K562 (cell line): Measurements from ENCODE around the gene UHRF1. TPM values are rescaled to one million over a fixed set of nuclear protein-coding genes. Genes with fewer than 3 reads are reported as not detected.

ENCODE experiments used
- ADNP ChIP-seq: fragments of 200-800 bp; sonication (Bioruptor generic); IDR thresholded peaks from 2 replicates; pipeline ENCODE4 v1.6.1; 2016; ENCODE audit warnings: missing genetic modification characterization, missing compliant biosample characterization
- DPF2 ChIP-seq: fragments of 450-650 bp; IDR thresholded peaks from 2 replicates; pipeline ENCODE4 v1.6.1; 2016
- FOXK2 ChIP-seq, 2 experiments: fragments of 450-650 bp; IDR thresholded peaks in 1 of 2; conservative IDR thresholded peaks in 1 of 2; 2 replicates each; pipeline ENCODE4 v1.6.1; 2016; ENCODE audit warnings: low read depth in 2 of 2, mild to moderate bottlenecking in 1 of 2
- GABPB1 ChIP-seq: sonication (generic); formaldehyde crosslinking; IDR thresholded peaks from 2 replicates; pipeline ENCODE4 v1.8.0; 2022; ENCODE audit warnings: mild to moderate bottlenecking, missing genetic modification reagents
- JUND ChIP-seq, 2 experiments: IDR thresholded peaks; 2 replicates in 1 of 2; 3 replicates in 1 of 2; pipeline ENCODE4 v1.6.1; 2011; ENCODE audit warnings: borderline replicate concordance in 2 of 2, low read depth in 2 of 2, low read length in 2 of 2, improper control_type of control experiment in 1 of 2, missing biosample characterization in 1 of 2, missing genetic modification characterization in 1 of 2, missing genetic modification reagents in 1 of 2
- MAX ChIP-seq: sonication (generic); formaldehyde crosslinking; IDR thresholded peaks from 2 replicates; pipeline ENCODE4 v1.9.0; 2022; ENCODE audit warnings: mild to moderate bottlenecking, missing genetic modification reagents
- MYC ChIP-seq, 2 experiments: fragments of 250-450 bp in 1 of 2; sonication (Bioruptor Pico) in 1 of 2; IDR thresholded peaks; 2 replicates each; pipeline versions ENCODE4 v1.5.1 to v1.6.1; 2012 to 2021; ENCODE audit warnings: low read depth in 2 of 2, borderline replicate concordance in 1 of 2, improper control_type of control experiment in 1 of 2, low read length in 1 of 2, mild to moderate bottlenecking in 1 of 2, moderate library complexity in 1 of 2
- NEUROD1 ChIP-seq: fragments of 150-350 bp; IDR thresholded peaks from 2 replicates; pipeline ENCODE4 v1.6.1; 2014; ENCODE audit warnings: borderline replicate concordance, low read length, low read depth; ENCODE audit not compliant: partially characterized antibody
- PHF8 ChIP-seq: fragments of 200-600 bp; sonication (generic); IDR thresholded peaks from 2 replicates; pipeline ENCODE4 v1.6.1; 2012; ENCODE audit warnings: mixed run types, mild to moderate bottlenecking, inconsistent platforms, low read length, moderate library complexity, borderline replicate concordance
- POLR2A ChIP-seq: fragments of 450-650 bp; conservative IDR thresholded peaks from 2 replicates; pipeline ENCODE4 v1.6.1; 2016
- PTBP1 ChIP-seq: fragments of 200-400 bp; formaldehyde crosslinking; IDR thresholded peaks from 2 replicates; pipeline ENCODE4 v1.6.1; 2017; ENCODE audit warnings: low read depth, low read length
- PYGO2 ChIP-seq: fragments of 450-650 bp; IDR thresholded peaks from 2 replicates; pipeline ENCODE4 v1.6.1; 2016; ENCODE audit warnings: mild to moderate bottlenecking, missing genetic modification characterization, moderate library complexity, missing compliant biosample characterization
- RB1 ChIP-seq: fragments of 450-650 bp; IDR thresholded peaks from 2 replicates; pipeline ENCODE4 v1.6.1; 2017; ENCODE audit warnings: low read depth, mild to moderate bottlenecking
- TFAP4 ChIP-seq: sonication (generic); formaldehyde crosslinking; IDR thresholded peaks from 2 replicates; pipeline ENCODE4 v1.8.0; 2022; ENCODE audit warnings: missing genetic modification reagents, mild to moderate bottlenecking, moderate library complexity, borderline replicate concordance
- ZNF668 ChIP-seq: fragments of 250-450 bp; sonication (Bioruptor Pico); IDR thresholded peaks from 2 replicates; pipeline ENCODE4 v1.8.0; 2022; ENCODE audit warnings: mild to moderate bottlenecking, inconsistent platforms
- polyA plus RNA-seq, 8 experiments: library from polyadenylated mRNA; depleted of rRNA in 4 of 8; stranded (reverse) in 5 of 8; unstranded in 3 of 8; fragments of >200 nt; fragmentation: Nextera tagmentation in 2 of 8; fragmentation: Illumina TruSeq in 1 of 8; extraction: Ambion mirVana in 2 of 8; extraction: Trizol in 1 of 8; gene quantifications; 2 replicates each; pipeline versions ENCODE4 v1.2.1 to v1.2.3, GENCODE V29; 2011 to 2014; ENCODE audit warnings: inconsistent platforms in 1 of 8, missing spikeins in 1 of 8
- total RNA-seq, 7 experiments: library from RNA; depleted of rRNA in 6 of 7; stranded (reverse); fragments of >200 nt in 6 of 7; fragmentation: Illumina TruSeq in 2 of 7; extraction: Trizol in 2 of 7; gene quantifications; 2 replicates each; pipeline versions ENCODE4 v1.2.1 to v1.2.3, GENCODE V29; 2011 to 2021; ENCODE audit warnings: low replicate concordance in 1 of 7
- TF ChIP-seq, protein P1 (sequence below): sonication (generic); formaldehyde crosslinking; IDR thresholded peaks from 2 replicates; pipeline ENCODE4 v1.5.0; 2020; ENCODE audit warnings: missing genetic modification reagents
- TF ChIP-seq, protein P2 (sequence below), 2 experiments: fragments of 450-650 bp; IDR thresholded peaks; 2 replicates each; pipeline ENCODE4 v1.6.1; 2016
- TF ChIP-seq, protein P3 (sequence below): fragments of 250-450 bp; sonication (Bioruptor Pico); IDR thresholded peaks from 2 replicates; pipeline ENCODE4 v1.9.0; 2021; ENCODE audit warnings: mild to moderate bottlenecking, inconsistent platforms
- TF ChIP-seq, protein P4 (sequence below): fragments of 450-650 bp; IDR thresholded peaks from 2 replicates; pipeline ENCODE4 v1.6.1; 2016; ENCODE audit warnings: low read depth, mild to moderate bottlenecking, moderate library complexity

The UHRF1 gene
- total and polyA plus RNA-seq, 9 of the 15 experiments (the other 6 are each of a cell fraction or from before 2014, with no cell fraction given), result 6.0 to 101 (median 30.9) TPM

DNA sequence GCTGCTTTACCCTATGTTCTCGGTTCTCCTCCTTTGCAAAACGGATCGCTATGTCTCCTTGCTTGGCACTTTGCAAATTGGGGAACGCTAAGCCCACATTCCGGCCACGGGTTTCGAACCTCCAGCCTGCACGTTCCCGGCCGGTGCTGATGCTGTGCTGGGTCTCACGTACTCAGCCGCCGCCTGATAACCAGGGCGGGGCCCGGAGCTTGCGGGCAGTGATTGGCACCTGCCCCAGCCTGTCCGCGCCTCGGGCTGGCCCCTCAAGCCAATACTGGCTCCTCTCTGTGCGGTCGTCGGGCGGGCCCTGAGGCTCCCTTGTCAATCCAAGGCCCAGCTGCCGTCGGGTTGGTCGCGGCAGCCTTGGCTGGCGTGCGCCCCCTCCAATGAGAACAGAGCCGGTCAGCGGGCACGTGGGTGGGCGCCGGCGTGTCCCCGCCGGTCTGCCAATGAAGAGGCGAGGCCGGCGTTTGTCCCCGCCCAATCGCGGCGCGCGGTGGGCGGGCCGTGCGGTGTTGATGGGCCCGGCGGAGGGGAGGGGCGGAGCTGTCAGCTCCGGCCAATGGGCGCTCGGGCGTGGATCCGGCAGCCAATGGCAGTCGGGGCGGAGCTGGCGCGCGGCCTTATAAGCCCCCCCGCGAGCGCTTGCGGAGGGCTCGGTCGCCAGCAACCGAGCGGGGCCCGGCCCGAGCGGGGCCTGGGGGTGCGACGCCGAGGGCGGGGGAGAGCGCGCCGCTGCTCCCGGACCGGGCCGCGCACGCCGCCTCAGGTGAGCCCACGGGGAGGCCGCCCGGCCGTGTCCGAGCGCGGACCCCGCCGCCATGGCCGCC lies 59.4 kb downstream of the UHRF1 start, which contains the start of gene KDM4B (continued):
- no peak for TF ChIP-seq DPF2
- TF ChIP-seq MAX (CRISPR knock-in tag), result peak; percentile 83; the same call in 1 of the 2 replicates
- peak; percentile 91 for TF ChIP-seq TFAP4 (CRISPR knock-in tag)
- TF ChIP-seq GABPB1 (CRISPR knock-in tag), result peak; percentile 79
- TF ChIP-seq NEUROD1, result peak; percentile 98
- peak; percentile 54 for TF ChIP-seq RB1
- 0 out of 2 replicates have a peak, but pooled peaks have one; percentile 42 for TF ChIP-seq JUND (IDR thresholded peaks at IDR 0.05; ENCODE audit: borderline replicate concordance, low read depth, low read length)
- no peak; the same call in 2 of the 3 replicates for TF ChIP-seq JUND (tag; IDR thresholded peaks at IDR 0.05; ENCODE audit: borderline replicate concordance, low read depth, low read length)
- peak; percentile 64; the same call in 1 of the 2 replicates for TF ChIP-seq POLR2A
- TF ChIP-seq ADNP (tag), result peak; percentile 99
- TF ChIP-seq, protein P1, sequence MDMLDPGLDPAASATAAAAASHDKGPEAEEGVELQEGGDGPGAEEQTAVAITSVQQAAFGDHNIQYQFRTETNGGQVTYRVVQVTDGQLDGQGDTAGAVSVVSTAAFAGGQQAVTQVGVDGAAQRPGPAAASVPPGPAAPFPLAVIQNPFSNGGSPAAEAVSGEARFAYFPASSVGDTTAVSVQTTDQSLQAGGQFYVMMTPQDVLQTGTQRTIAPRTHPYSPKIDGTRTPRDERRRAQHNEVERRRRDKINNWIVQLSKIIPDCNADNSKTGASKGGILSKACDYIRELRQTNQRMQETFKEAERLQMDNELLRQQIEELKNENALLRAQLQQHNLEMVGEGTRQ, result peak; percentile 97
- peak; percentile 77 to 79 for TF ChIP-seq FOXK2 (conservative IDR thresholded peaks at IDR 0.05 in 1 of 2, IDR thresholded peaks at IDR 0.05 in 1 of 2; ENCODE audit: low read depth in 2 of 2)
- TF ChIP-seq PHF8, result peak; percentile 70; the same call in 1 of the 2 replicates
- TF ChIP-seq PTBP1, result no peak
- no peak for TF ChIP-seq PYGO2 (tag)
- TF ChIP-seq, protein P2, sequence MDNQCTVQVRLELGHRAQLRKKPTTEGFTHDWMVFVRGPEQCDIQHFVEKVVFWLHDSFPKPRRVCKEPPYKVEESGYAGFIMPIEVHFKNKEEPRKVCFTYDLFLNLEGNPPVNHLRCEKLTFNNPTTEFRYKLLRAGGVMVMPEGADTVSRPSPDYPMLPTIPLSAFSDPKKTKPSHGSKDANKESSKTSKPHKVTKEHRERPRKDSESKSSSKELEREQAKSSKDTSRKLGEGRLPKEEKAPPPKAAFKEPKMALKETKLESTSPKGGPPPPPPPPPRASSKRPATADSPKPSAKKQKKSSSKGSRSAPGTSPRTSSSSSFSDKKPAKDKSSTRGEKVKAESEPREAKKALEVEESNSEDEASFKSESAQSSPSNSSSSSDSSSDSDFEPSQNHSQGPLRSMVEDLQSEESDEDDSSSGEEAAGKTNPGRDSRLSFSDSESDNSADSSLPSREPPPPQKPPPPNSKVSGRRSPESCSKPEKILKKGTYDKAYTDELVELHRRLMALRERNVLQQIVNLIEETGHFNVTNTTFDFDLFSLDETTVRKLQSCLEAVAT (IDR thresholded peaks at IDR 0.05), result peak in 1 of 2 experiments; percentile 97; a peak in 2 of 4 replicates
- TF ChIP-seq, protein P3, sequence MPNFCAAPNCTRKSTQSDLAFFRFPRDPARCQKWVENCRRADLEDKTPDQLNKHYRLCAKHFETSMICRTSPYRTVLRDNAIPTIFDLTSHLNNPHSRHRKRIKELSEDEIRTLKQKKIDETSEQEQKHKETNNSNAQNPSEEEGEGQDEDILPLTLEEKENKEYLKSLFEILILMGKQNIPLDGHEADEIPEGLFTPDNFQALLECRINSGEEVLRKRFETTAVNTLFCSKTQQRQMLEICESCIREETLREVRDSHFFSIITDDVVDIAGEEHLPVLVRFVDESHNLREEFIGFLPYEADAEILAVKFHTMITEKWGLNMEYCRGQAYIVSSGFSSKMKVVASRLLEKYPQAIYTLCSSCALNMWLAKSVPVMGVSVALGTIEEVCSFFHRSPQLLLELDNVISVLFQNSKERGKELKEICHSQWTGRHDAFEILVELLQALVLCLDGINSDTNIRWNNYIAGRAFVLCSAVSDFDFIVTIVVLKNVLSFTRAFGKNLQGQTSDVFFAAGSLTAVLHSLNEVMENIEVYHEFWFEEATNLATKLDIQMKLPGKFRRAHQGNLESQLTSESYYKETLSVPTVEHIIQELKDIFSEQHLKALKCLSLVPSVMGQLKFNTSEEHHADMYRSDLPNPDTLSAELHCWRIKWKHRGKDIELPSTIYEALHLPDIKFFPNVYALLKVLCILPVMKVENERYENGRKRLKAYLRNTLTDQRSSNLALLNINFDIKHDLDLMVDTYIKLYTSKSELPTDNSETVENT (CRISPR knock-in tag), result peak; percentile 87
- TF ChIP-seq, protein P4, sequence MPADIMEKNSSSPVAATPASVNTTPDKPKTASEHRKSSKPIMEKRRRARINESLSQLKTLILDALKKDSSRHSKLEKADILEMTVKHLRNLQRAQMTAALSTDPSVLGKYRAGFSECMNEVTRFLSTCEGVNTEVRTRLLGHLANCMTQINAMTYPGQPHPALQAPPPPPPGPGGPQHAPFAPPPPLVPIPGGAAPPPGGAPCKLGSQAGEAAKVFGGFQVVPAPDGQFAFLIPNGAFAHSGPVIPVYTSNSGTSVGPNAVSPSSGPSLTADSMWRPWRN, result peak; percentile 78
- TF ChIP-seq MYC (IDR thresholded peaks at IDR 0.05; ENCODE audit: low read depth, low read length), result peak; percentile 82
- TF ChIP-seq MYC (CRISPR knock-in tag; IDR thresholded peaks at IDR 0.05; ENCODE audit: borderline replicate concordance, low read depth), result no peak
- TF ChIP-seq ZNF668 (CRISPR knock-in tag), result no peak
